ENCODE data around the gene RPAIN.

DNA sequence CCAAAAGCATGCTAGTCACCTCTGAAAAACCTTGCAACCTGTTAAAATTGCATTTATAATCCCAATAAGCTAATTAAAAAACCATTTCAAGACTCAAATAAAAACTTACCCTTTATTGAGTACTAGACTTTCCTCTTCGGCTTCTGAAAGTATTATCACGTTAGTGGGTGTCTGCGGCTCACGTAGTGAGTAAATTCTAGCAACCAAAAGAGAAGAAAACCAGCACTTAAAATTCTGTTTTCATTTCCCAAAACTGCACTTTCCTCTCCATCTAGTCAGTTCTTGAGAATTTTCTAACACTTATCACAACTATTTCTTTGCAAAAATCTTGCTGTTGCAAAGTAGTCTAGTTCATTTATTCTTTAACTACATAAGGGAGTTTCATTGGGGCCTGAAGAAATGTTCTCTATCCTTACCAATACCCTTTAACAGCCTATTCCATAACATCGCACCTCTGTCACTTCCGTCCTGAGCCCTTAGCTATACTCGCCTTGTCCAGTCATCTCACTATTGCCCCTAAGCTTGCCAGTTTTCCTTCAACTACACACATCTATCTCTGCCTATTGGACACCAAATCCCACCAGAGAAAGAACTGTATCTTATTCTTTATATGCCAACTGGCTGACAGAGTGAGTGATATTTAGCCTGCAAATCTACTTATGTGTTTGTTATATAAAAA, 9.2 kb upstream of the RPAIN start:
- TF ChIP-seq, protein P1, sequence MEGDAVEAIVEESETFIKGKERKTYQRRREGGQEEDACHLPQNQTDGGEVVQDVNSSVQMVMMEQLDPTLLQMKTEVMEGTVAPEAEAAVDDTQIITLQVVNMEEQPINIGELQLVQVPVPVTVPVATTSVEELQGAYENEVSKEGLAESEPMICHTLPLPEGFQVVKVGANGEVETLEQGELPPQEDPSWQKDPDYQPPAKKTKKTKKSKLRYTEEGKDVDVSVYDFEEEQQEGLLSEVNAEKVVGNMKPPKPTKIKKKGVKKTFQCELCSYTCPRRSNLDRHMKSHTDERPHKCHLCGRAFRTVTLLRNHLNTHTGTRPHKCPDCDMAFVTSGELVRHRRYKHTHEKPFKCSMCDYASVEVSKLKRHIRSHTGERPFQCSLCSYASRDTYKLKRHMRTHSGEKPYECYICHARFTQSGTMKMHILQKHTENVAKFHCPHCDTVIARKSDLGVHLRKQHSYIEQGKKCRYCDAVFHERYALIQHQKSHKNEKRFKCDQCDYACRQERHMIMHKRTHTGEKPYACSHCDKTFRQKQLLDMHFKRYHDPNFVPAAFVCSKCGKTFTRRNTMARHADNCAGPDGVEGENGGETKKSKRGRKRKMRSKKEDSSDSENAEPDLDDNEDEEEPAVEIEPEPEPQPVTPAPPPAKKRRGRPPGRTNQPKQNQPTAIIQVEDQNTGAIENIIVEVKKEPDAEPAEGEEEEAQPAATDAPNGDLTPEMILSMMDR (IDR thresholded peaks at IDR 0.05) = no peak
- TF ChIP-seq POLR2AphosphoS5 (IDR thresholded peaks at IDR 0.05) = no peak
- no peak for TF ChIP-seq POLR2A (IDR thresholded peaks at IDR 0.05)
- no peak for TF ChIP-seq EP300 (IDR thresholded peaks at IDR 0.05)
